Measurements from ENCODE around the gene MAGEB4.

- TF ChIP-seq CTCF (IDR thresholded peaks at IDR 0.05) = no peak
- no peak for TF ChIP-seq POLR2A (IDR thresholded peaks at IDR 0.05)
Observed at GRCh38 chrX:30217465-30217864, 24.3 kb upstream of the MAGEB4 start.

Measured in breast epithelium (tissue), 3 donors.